ENCODE measurements around the gene SPHK2.

SPHK2 gene

GRCh38 chr19:48606463-48607358 is 12.6 kb upstream of the SPHK2 start, which contains the start of gene SPACA4:
TSS of gene SPACA4 (plus strand) at chr19:48606742. CDS start at chr19:48606979, 237 bp downstream.
- no peak for DNase-seq (ENCODE audit: low read depth in 2 of 2)

- no peak for DNase-seq (ENCODE audit: low read depth in 2 of 2)
Measured at GRCh38 chr19:48607359-48607755, 11.9 kb upstream of the SPHK2 start.

- DNase-seq (ENCODE audit: low read depth in 2 of 2): no peak
Measured at GRCh38 chr19:48608798-48609263, 10.5 kb upstream of the SPHK2 start.

GRCh38 chr19:48609571-48610108 is 9.7 kb upstream of the SPHK2 start:
- no peak for DNase-seq (ENCODE audit: low read depth in 2 of 2)

- no peak for DNase-seq (ENCODE audit: low read depth in 2 of 2)
Measured at GRCh38 chr19:48611872-48612271, 7.4 kb upstream of the SPHK2 start.

- no peak for DNase-seq (ENCODE audit: low read depth in 2 of 2)
Measured at GRCh38 chr19:48613024-48613851, 6.1 kb upstream of the SPHK2 start.

GRCh38 chr19:48613852-48614435 is 5.4 kb upstream of the SPHK2 start:
- DNase-seq (ENCODE audit: low read depth in 2 of 2): no peak

- DNase-seq (ENCODE audit: low read depth in 2 of 2): no peak
Measured at GRCh38 chr19:48614436-48615230, 4.7 kb upstream of the SPHK2 start, which contains the start of gene FAM83E. TSS of gene FAM83E (minus strand) at chr19:48615076. CDS start at chr19:48613372, 1,704 bp downstream.

- DNase-seq (ENCODE audit: low read depth in 2 of 2): no peak
Measured at GRCh38 chr19:48615231-48616040, 3.9 kb upstream of the SPHK2 start.

GRCh38 chr19:48616041-48616436 is 3.3 kb upstream of the SPHK2 start:
- no peak for DNase-seq (ENCODE audit: low read depth in 2 of 2)

- no peak for DNase-seq (ENCODE audit: low read depth in 2 of 2)
Measured at GRCh38 chr19:48616491-48617056, 2.7 kb upstream of the SPHK2 start.

- DNase-seq (ENCODE audit: low read depth in 2 of 2): no peak
Measured at GRCh38 chr19:48617146-48617937, 2.0 kb upstream of the SPHK2 start.

- no peak for DNase-seq (ENCODE audit: low read depth in 2 of 2)
Measured at GRCh38 chr19:48618278-48618915, 909 bp upstream of the SPHK2 start.

- no peak for DNase-seq (ENCODE audit: low read depth in 2 of 2)
Measured at GRCh38 chr19:48619692-48620585, 633 bp downstream of the SPHK2 start.

GRCh38 chr19:48623556-48624066 is 4.3 kb downstream of the SPHK2 start:
- DNase-seq (ENCODE audit: low read depth in 2 of 2): no peak

- DNase-seq (ENCODE audit: low read depth in 2 of 2): peak; percentile 97 to 99
Measured at GRCh38 chr19:48624067-48624594, 4.8 kb downstream of the SPHK2 start.
